ENCODE data around the gene NRM.
"Not testable (repeated sequence)": the region's sequence is repeated elsewhere in the genome, so short reads cannot be mapped to it uniquely, and the experiment has no call there.

NRM gene

GRCh38 chr6:30690403-30691207 is at the start of gene NRM:
Gene NRM (minus strand): TSS chr6:30690984. CDS start chr6:30690974, 10 bp downstream.
- peak; percentile 74 to 83 for DNase-seq

GRCh38 chr6:30740540-30740870 is 49.7 kb upstream of the NRM start:
- no peak for DNase-seq

GRCh38 chr6:30738532-30738931 is 47.7 kb upstream of the NRM start:
- DNase-seq = no peak

- DNase-seq = no peak
Measured at GRCh38 chr6:30735668-30736314, 45.0 kb upstream of the NRM start.

GRCh38 chr6:30732237-30732943 is 41.6 kb upstream of the NRM start:
- DNase-seq = no peak

GRCh38 chr6:30730601-30731435 is 40.0 kb upstream of the NRM start:
- DNase-seq = peak; percentile 83

GRCh38 chr6:30727920-30728553 is 37.3 kb upstream of the NRM start:
- DNase-seq = no peak

- DNase-seq = no peak
Measured at GRCh38 chr6:30726506-30727413, 36.0 kb upstream of the NRM start.

- DNase-seq = peak in 1 of 2 experiments; percentile 24
Measured at GRCh38 chr6:30725713-30726505, 35.1 kb upstream of the NRM start.

- DNase-seq = no peak
Measured at GRCh38 chr6:30724906-30725667, 34.3 kb upstream of the NRM start.

- peak in 1 of 2 experiments; percentile 41 for DNase-seq
Measured at GRCh38 chr6:30723843-30724741, 33.3 kb upstream of the NRM start.

- not testable (repeated sequence) for DNase-seq
Measured at GRCh38 chr6:30723159-30723842, 32.5 kb upstream of the NRM start.

GRCh38 chr6:30722280-30723112 is 31.7 kb upstream of the NRM start:
- DNase-seq = peak; percentile 73 to 78

- not testable (repeated sequence) for DNase-seq
Measured at GRCh38 chr6:30722025-30722279, 31.2 kb upstream of the NRM start.

GRCh38 chr6:30721198-30722024 is 30.6 kb upstream of the NRM start:
- DNase-seq = peak; percentile 85 to 92

- peak; percentile 78 to 79 for DNase-seq
Measured at GRCh38 chr6:30720738-30721197, 30.0 kb upstream of the NRM start.

Data from NCI-H2081 (cell line).